Natural killer cell (primary cell): ENCODE measurements around the gene DNAH14. TPM values are rescaled to one million over a fixed set of nuclear protein-coding genes. Genes with fewer than 3 reads are reported as not detected.
A peak's percentile ranks its signal among the peaks of the same experiment; 100 is the strongest.

ENCODE experiments used
- ATAC-seq, 3 donors: fragments of 150-1000 bp in 2 of 3; fragments of 200-7000 bp in 1 of 3; cut with Tn5 transposase; 1 replicate in 1 of 3; 2 replicates in 2 of 3; pipeline ENCODE4 v1.10.0; 2021; ENCODE audit warnings: mild to moderate bottlenecking in 2 of 3, moderate library complexity in 2 of 3
- DNase-seq, 2 donors: peaks; one replicate each; pipeline versions ENCODE4 v3.0.0 to v3.0.0-alpha.2; 2013 to 2021; ENCODE audit warnings: mixed read lengths in 1 of 2
- H3K27ac ChIP-seq: one replicate; pipeline ENCODE4 v1.5.1; 2013; ENCODE audit warnings: mild to moderate bottlenecking, low read length
- H3K27me3 ChIP-seq: one replicate; pipeline ENCODE4 v1.6.1; 2013; ENCODE audit warnings: low read length; ENCODE audit not compliant: control insufficient read depth, insufficient read depth
- H3K36me3 ChIP-seq: one replicate; pipeline ENCODE4 v1.6.1; 2013; ENCODE audit warnings: low read length; ENCODE audit not compliant: control insufficient read depth, insufficient read depth
- H3K4me1 ChIP-seq: one replicate; pipeline ENCODE4 v1.6.1; 2013; ENCODE audit warnings: low read length; ENCODE audit not compliant: control insufficient read depth, insufficient read depth
- H3K4me3 ChIP-seq: one replicate; pipeline ENCODE4 v1.5.1; 2013; ENCODE audit warnings: low read length
- H3K9me3 ChIP-seq: one replicate; pipeline ENCODE4 v1.6.1; 2013; ENCODE audit warnings: low read length; ENCODE audit not compliant: control insufficient read depth, insufficient read depth
- H3K27ac Mint-ChIP-seq, 2 donors: one replicate each; pipeline ENCODE4 v1.8.0; 2022; ENCODE audit warnings: mild to moderate bottlenecking in 2 of 2, mixed read lengths in 2 of 2, moderate library complexity in 1 of 2
- H3K27me3 Mint-ChIP-seq, 2 donors: one replicate each; pipeline ENCODE4 v1.8.0; 2022; ENCODE audit warnings: low read depth in 2 of 2, mixed read lengths in 2 of 2
- H3K36me3 Mint-ChIP-seq: one replicate; pipeline ENCODE4 v1.8.0; 2022; ENCODE audit warnings: mixed read lengths
- H3K4me1 Mint-ChIP-seq, 2 donors: one replicate each; pipeline ENCODE4 v1.8.0; 2022; ENCODE audit warnings: mixed read lengths in 2 of 2
- H3K4me3 Mint-ChIP-seq: one replicate; pipeline ENCODE4 v1.8.0; 2022; ENCODE audit warnings: mild to moderate bottlenecking, moderate library complexity, mixed read lengths
- H3K9me3 Mint-ChIP-seq, 2 donors: one replicate each; pipeline ENCODE4 v1.8.0; 2022; ENCODE audit warnings: mixed read lengths in 2 of 2
- WGBS: methylation state at CpG from one replicate; pipeline ENCODE4 v1.1.7; 2013; ENCODE audit warnings: missing lambda C conversion rate; ENCODE audit not compliant: insufficient coverage; 5-methylcytosine and 5-hydroxymethylcytosine counted together
- intact Hi-C: fragments of 100-400 bp; cut with micrococcal nuclease; formaldehyde crosslinking; loops from one replicate; pipeline ENCODE4 v1.14.2; 2022
- total RNA-seq, 4 donors: library from RNA; stranded (reverse); fragments of 120-200 nt in 1 of 4; gene quantifications; one replicate each; pipeline versions ENCODE4 v1.2.3 to v1.2.4, GENCODE V29; 2013 to 2022
- TF ChIP-seq, protein P1 (sequence below): fragments of 200-600 bp; IDR thresholded peaks from one replicate; pipeline ENCODE4 v1.8.0; 2022; ENCODE audit warnings: antibody characterized with exemption

The DNAH14 gene
- total RNA-seq, 3 donors from 2014 or later (not counting 1 experiment from before 2014, with no cell fraction given), result 0.35 to 1.3 TPM; not detected in 1

DNA sequence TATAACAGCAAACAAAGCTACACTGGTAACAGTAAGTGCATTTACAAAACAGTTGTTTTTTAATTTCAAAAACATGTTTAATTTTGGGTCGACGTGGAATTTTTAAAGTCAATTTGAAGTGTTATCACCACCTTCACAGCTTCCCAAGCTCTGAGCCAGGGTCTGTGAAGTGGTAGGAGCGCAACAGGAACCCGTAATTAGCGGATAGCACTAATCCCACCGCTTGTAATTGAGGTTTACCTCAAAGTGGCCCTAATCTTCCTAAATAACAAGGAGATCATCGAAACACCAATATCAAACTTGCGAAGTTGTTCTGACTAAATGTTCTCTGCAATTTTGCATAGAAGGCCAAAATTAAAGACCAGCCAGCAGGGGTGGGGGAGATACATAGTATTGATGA is 479.6 kb downstream of the DNAH14 start:
- Histone ChIP-seq H3K4me1 (no peaks in the 10 kb centered on the region), H3K27ac (no peak overlapping the region), H3K9me3 (no peaks in the 10 kb centered on the region), H3K36me3 (peaks cover 85% of the 10 kb centered on the region), H3K4me3 (no peak overlapping the region), H3K27me3 (no peaks in the 10 kb centered on the region)
- Mint-ChIP-seq H3K27me3 (no peaks in the 10 kb centered on the region), H3K9me3 (no peaks in the 10 kb centered on the region), H3K4me1 (peaks cover 20 to 43% of the 10 kb centered on the region in 2 donors), H3K36me3 (peaks cover 28% of the 10 kb centered on the region), H3K4me3 (no peak overlapping the region), H3K27ac (peak overlapping the region; percentile 21 to 33)
- ATAC-seq (no peak), DNase-seq (no peak)
- intact Hi-C loops, result no loop called here
- TF ChIP-seq, protein P1, sequence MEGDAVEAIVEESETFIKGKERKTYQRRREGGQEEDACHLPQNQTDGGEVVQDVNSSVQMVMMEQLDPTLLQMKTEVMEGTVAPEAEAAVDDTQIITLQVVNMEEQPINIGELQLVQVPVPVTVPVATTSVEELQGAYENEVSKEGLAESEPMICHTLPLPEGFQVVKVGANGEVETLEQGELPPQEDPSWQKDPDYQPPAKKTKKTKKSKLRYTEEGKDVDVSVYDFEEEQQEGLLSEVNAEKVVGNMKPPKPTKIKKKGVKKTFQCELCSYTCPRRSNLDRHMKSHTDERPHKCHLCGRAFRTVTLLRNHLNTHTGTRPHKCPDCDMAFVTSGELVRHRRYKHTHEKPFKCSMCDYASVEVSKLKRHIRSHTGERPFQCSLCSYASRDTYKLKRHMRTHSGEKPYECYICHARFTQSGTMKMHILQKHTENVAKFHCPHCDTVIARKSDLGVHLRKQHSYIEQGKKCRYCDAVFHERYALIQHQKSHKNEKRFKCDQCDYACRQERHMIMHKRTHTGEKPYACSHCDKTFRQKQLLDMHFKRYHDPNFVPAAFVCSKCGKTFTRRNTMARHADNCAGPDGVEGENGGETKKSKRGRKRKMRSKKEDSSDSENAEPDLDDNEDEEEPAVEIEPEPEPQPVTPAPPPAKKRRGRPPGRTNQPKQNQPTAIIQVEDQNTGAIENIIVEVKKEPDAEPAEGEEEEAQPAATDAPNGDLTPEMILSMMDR, result no peak
- 89% methylated on average over 8 of the region's 8 CpGs for WGBS

DNA sequence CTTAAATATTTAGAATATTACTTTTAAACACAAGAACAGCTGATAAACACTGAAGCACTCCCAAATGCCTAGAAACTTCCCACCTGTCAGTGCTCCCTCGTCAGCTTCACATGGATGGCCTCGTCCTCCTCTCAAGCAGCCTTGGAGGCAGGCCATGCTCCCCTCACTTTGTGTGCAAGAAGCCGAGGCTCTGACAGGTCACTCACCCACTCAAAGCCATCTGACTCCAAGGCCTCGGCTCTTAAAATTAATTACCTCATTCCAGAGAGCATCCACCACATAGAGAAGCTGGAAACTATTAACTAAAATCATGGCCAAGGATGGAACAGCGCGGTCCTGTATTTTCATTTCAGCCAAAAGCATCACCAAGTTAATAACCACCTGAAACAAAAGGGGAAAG is 480.6 kb downstream of the DNAH14 start:
- 96% methylated on average over 6 of the region's 6 CpGs for WGBS
- Histone ChIP-seq H3K4me1 (no peaks in the 10 kb centered on the region), H3K4me3 (no peak overlapping the region), H3K36me3 (peaks cover 92% of the 10 kb centered on the region), H3K9me3 (no peaks in the 10 kb centered on the region), H3K27me3 (no peaks in the 10 kb centered on the region), H3K27ac (no peak overlapping the region)
- Mint-ChIP-seq H3K9me3 (no peaks in the 10 kb centered on the region), H3K4me1 (peaks cover 29 to 40% of the 10 kb centered on the region in 2 donors), H3K27ac (peak overlapping the region; percentile 21 to 66), H3K36me3 (peaks cover 28% of the 10 kb centered on the region), H3K27me3 (no peaks in the 10 kb centered on the region), H3K4me3 (no peak overlapping the region)
- DNase-seq, result no peak
- intact Hi-C loops, result no loop called here
- TF ChIP-seq, protein P1, result no peak
- no peak for ATAC-seq

DNA sequence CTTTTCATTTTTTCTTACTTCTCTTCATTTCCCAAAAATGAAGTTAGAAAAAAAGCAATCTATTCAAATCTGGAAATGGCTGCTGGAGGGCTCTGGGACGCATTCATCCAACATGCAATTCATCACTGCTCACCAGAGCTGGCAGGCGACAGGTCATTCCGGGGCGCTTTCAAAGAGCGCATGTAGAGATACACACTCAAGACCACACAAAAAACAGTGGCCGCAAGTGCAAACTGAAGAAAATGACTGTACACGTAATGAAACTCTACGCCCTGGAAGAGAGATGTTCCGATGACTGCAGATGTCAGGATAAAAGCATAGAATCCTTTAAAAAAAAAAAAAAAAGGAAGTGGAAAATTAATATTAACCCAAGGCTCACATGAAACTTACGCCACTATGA is 482.8 kb downstream of the DNAH14 start:
- Histone ChIP-seq H3K9me3 (no peaks in the 10 kb centered on the region), H3K4me3 (no peak overlapping the region), H3K27ac (no peak overlapping the region), H3K36me3 (peaks cover 94% of the 10 kb centered on the region), H3K4me1 (no peaks in the 10 kb centered on the region), H3K27me3 (no peaks in the 10 kb centered on the region)
- intact Hi-C loops, result no loop called here
- DNase-seq, result no peak
- ATAC-seq, result no peak
- Mint-ChIP-seq H3K27ac (peak overlapping the region in 1 of 2 donors; percentile 26), H3K4me1 (peaks cover 24 to 33% of the 10 kb centered on the region in 2 donors), H3K36me3 (peaks cover 28% of the 10 kb centered on the region), H3K9me3 (no peaks in the 10 kb centered on the region), H3K4me3 (no peak overlapping the region), H3K27me3 (no peaks in the 10 kb centered on the region)
- WGBS, result 100% methylated on average over 8 of the region's 10 CpGs
- TF ChIP-seq, protein P1, result no peak

DNA sequence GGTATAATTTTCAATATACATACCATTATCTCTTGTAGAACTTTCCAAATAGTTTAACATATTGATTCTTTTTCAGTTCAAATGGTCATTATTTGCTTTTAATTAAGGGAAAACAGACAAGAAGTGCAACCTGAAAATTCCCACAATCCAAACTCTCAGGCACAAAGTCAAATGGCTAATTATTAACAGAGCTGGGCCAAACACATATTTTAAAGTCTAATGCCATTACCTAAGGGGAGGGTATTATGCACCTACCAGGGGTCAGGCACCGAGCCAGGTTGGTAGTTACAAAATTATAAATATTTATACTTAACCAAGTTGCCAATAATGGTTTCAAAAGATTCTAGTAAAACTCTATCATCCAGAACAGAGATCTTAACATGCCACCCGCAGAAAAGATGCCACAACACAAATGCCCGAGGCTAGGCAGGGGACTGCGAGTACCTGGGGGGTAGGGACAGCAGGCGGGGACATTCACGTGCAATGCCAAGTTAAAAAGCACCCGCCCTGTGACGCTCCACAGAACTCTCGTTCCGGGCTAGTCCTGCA is 483.4 kb downstream of the DNAH14 start:
- no peak for DNase-seq
- H3K36me3 ChIP-seq, result peaks cover 96% of the 10 kb centered on the region
- Mint-ChIP-seq H3K4me3 (no peak overlapping the region), H3K4me1 (peaks cover 26 to 32% of the 10 kb centered on the region in 2 donors), H3K27me3 (no peaks in the 10 kb centered on the region), H3K36me3 (peaks cover 33% of the 10 kb centered on the region), H3K9me3 (no peaks in the 10 kb centered on the region), H3K27ac (peak overlapping the region in 1 of 2 donors; percentile 26)
- no peak overlapping the region for H3K27ac ChIP-seq
- 96% methylated on average over 9 of the region's 10 CpGs for WGBS
- intact Hi-C loops, result no loop called here
- no peaks in the 10 kb centered on the region for H3K27me3 ChIP-seq
- no peak overlapping the region for H3K4me3 ChIP-seq
- ATAC-seq, result no peak
- TF ChIP-seq, protein P1, result no peak
- H3K9me3 ChIP-seq, result no peaks in the 10 kb centered on the region
- H3K4me1 ChIP-seq, result no peaks in the 10 kb centered on the region
